H1 (cell line): ENCODE measurements around the gene MGAT4B. TPM values are rescaled to one million over a fixed set of nuclear protein-coding genes. Genes with fewer than 3 reads are reported as not detected.

ENCODE experiments used
- CTCF ChIA-PET: fragments of 300-600 bp; sonication (Branson Sonifier 250); formaldehyde crosslinking; loops from one replicate; lab custom pipeline; 2021; ENCODE audit not compliant: partially characterized antibody; lab: Charles Lee
- POLR2A ChIA-PET: fragments of 300-600 bp; sonication (Branson Sonifier 250); formaldehyde crosslinking; loops from one replicate; lab custom pipeline; 2021; ENCODE audit warnings: inconsistent platforms; ENCODE audit not compliant: partially characterized antibody; lab: Charles Lee
- DNase-seq, 2 experiments: peaks; one replicate each; pipeline versions ENCODE4 v3.0.0 to v3.0.0-alpha.2; 2010 to 2022; ENCODE audit warnings: low spot score in 2 of 2, low read depth in 1 of 2, mixed read lengths in 1 of 2
- FAIRE-seq: peaks from 2 replicates; lab custom pipeline; 2011; peaks lifted over from hg19 to GRCh38; lab: Jason Lieb, UNC
- H2AFZ ChIP-seq: 2 replicates; pipeline ENCODE4 v1.8.1; 2012; ENCODE audit warnings: low read length, inconsistent platforms
- H2AK5ac ChIP-seq: 2 replicates; pipeline ENCODE4 v1.6.1; 2013; ENCODE audit warnings: low read depth, low read length
- H2BK120ac ChIP-seq: replicated peaks from 2 replicates; pipeline ENCODE3; 2013; ENCODE audit warnings: low read depth, low read length, inconsistent platforms
- H2BK12ac ChIP-seq: 2 replicates; pipeline ENCODE4 v1.6.1; 2013; ENCODE audit warnings: low read depth, low read length
- H2BK15ac ChIP-seq: 2 replicates; pipeline ENCODE4 v1.6.1; 2013; ENCODE audit warnings: low read length
- H2BK20ac ChIP-seq: 2 replicates; pipeline ENCODE4 v1.6.1; 2013; ENCODE audit warnings: low read length
- H2BK5ac ChIP-seq: 2 replicates; pipeline ENCODE4 v1.6.1; 2013; ENCODE audit warnings: low read depth, low read length
- H3K14ac ChIP-seq: 2 replicates; pipeline ENCODE4 v1.6.1; 2013; ENCODE audit warnings: inconsistent platforms; ENCODE audit not compliant: insufficient read length
- H3K18ac ChIP-seq: 2 replicates; pipeline ENCODE4 v1.6.1; 2013; ENCODE audit warnings: low read length; ENCODE audit errors: extremely low read depth
- H3K23ac ChIP-seq: 2 replicates; pipeline ENCODE4 v1.6.1; 2013; ENCODE audit warnings: inconsistent platforms; ENCODE audit not compliant: insufficient read length
- H3K23me2 ChIP-seq: 2 replicates; pipeline ENCODE4 v1.6.1; 2013; ENCODE audit warnings: low read depth, low read length
- H3K27ac ChIP-seq: 2 replicates; pipeline ENCODE4 v1.6.1; 2011; ENCODE audit warnings: low read depth, low read length, inconsistent platforms
- H3K27me3 ChIP-seq, 4 experiments: replicated peaks in 1 of 4; 1 replicate in 1 of 4; 2 replicates in 3 of 4; pipeline versions ENCODE4 v1.6.1 to v1.8.1; 2011 to 2013; ENCODE audit warnings: low read length in 3 of 4, mild to moderate bottlenecking in 3 of 4, inconsistent platforms in 2 of 4, mixed read lengths in 2 of 4, moderate library complexity in 1 of 4; ENCODE audit not compliant: control insufficient read depth in 3 of 4, insufficient read depth in 3 of 4; ENCODE audit errors: extremely low read depth in 1 of 4
- H3K36me3 ChIP-seq, 4 experiments: 2 replicates each; pipeline versions ENCODE4 v1.6.1 to v1.8.1; 2011 to 2013; ENCODE audit warnings: mild to moderate bottlenecking in 4 of 4, low read length in 3 of 4, moderate library complexity in 2 of 4, control low read depth in 1 of 4, inconsistent platforms in 1 of 4; ENCODE audit not compliant: insufficient read depth in 4 of 4, control insufficient read depth in 2 of 4
- H3K4ac ChIP-seq: replicated peaks from 2 replicates; pipeline ENCODE3; 2013; ENCODE audit warnings: low read length, low read depth, mixed read lengths, inconsistent platforms; ENCODE audit not compliant: insufficient read length
- H3K4me1 ChIP-seq, 4 experiments: replicated peaks in 1 of 4; 1 replicate in 1 of 4; 2 replicates in 3 of 4; pipeline versions ENCODE4 v1.6.1 to v1.8.1; 2011 to 2013; ENCODE audit warnings: low read length in 3 of 4, inconsistent platforms in 2 of 4, mixed read lengths in 1 of 4; ENCODE audit not compliant: insufficient read depth in 4 of 4, control insufficient read depth in 3 of 4
- H3K4me2 ChIP-seq, 2 experiments: 2 replicates each; pipeline versions ENCODE4 v1.6.1 to v1.8.1; 2011 to 2013; ENCODE audit warnings: low read depth in 2 of 2, low read length in 2 of 2, control low read depth in 1 of 2, inconsistent platforms in 1 of 2, mild to moderate bottlenecking in 1 of 2; ENCODE audit not compliant: insufficient read depth in 1 of 2
- H3K4me3 ChIP-seq, 4 experiments: fragments of 200-600, 300-600 bp in 1 of 4; sonication (generic), shearing (Covaris generic), sonication (Bioruptor Twin) in 1 of 4; 2 replicates each; pipeline versions ENCODE4 v1.5.1 to v1.8.1; 2011 to 2016; ENCODE audit warnings: low read length in 4 of 4, low read depth in 3 of 4, control low read depth in 2 of 4, inconsistent platforms in 2 of 4, mild to moderate bottlenecking in 2 of 4, mixed read lengths in 1 of 4, moderate library complexity in 1 of 4; ENCODE audit not compliant: insufficient read depth in 2 of 4; ENCODE audit errors: extremely low read depth in 1 of 4
- H3K56ac ChIP-seq: replicated peaks from 2 replicates; pipeline ENCODE3; 2013; ENCODE audit warnings: low read depth, mild to moderate bottlenecking, mixed read lengths, low read length, inconsistent platforms; ENCODE audit not compliant: insufficient read length
- H3K79me1 ChIP-seq: 2 replicates; pipeline ENCODE4 v1.6.1; 2013; ENCODE audit warnings: low read depth, low read length, control low read depth
- H3K79me2 ChIP-seq, 2 experiments: 2 replicates each; pipeline versions ENCODE4 v1.6.1 to v1.8.1; 2012 to 2013; ENCODE audit warnings: low read length in 2 of 2, mild to moderate bottlenecking in 2 of 2, inconsistent platforms in 1 of 2; ENCODE audit not compliant: insufficient read depth in 2 of 2, control insufficient read depth in 1 of 2
- H3K9ac ChIP-seq, 4 experiments: replicated peaks in 1 of 4; 1 replicate in 1 of 4; 2 replicates in 3 of 4; pipeline versions ENCODE4 v1.6.1 to v1.8.1; 2011 to 2013; ENCODE audit warnings: low read depth in 3 of 4, low read length in 3 of 4, control low read depth in 2 of 4, mild to moderate bottlenecking in 2 of 4, moderate library complexity in 2 of 4, inconsistent platforms in 1 of 4; ENCODE audit errors: extremely low read depth in 1 of 4
- H3K9me3 ChIP-seq, 2 experiments: 2 replicates each; pipeline versions ENCODE4 v1.6.1 to v1.8.1; 2012 to 2013; ENCODE audit warnings: mild to moderate bottlenecking in 2 of 2, moderate library complexity in 2 of 2, control low read depth in 1 of 2, inconsistent platforms in 1 of 2, low read depth in 1 of 2, low read length in 1 of 2, mixed read lengths in 1 of 2; ENCODE audit not compliant: insufficient read depth in 2 of 2
- H4K20me1 ChIP-seq, 2 experiments: replicated peaks in 1 of 2; 2 replicates each; pipeline versions ENCODE3 to v1.8.1; 2011 to 2013; ENCODE audit warnings: inconsistent platforms in 2 of 2, low read length in 2 of 2, mild to moderate bottlenecking in 1 of 2; ENCODE audit not compliant: insufficient read depth in 2 of 2, control insufficient read depth in 1 of 2
- H4K5ac ChIP-seq: 2 replicates; pipeline ENCODE4 v1.6.1; 2013; ENCODE audit warnings: low read length, low read depth, mixed read lengths, inconsistent platforms; ENCODE audit not compliant: insufficient read length
- H4K8ac ChIP-seq: 2 replicates; pipeline ENCODE4 v1.8.0; 2013; ENCODE audit warnings: mild to moderate bottlenecking, moderate library complexity, low read length, inconsistent platforms; ENCODE audit not compliant: insufficient read depth; ENCODE audit errors: extremely low read depth
- H4K91ac ChIP-seq: replicated peaks from 2 replicates; pipeline ENCODE3; 2013; ENCODE audit warnings: low read length, mixed read lengths, inconsistent platforms; ENCODE audit not compliant: insufficient read length
- GABPA ChIP-seq: IDR thresholded peaks from 2 replicates; pipeline ENCODE4 v1.6.1; 2011; ENCODE audit warnings: mild to moderate bottlenecking, low read length, moderate library complexity, borderline replicate concordance; ENCODE audit not compliant: insufficient read depth
- GTF2F1 ChIP-seq: IDR thresholded peaks from 2 replicates; pipeline ENCODE4 v1.6.1; 2012; ENCODE audit warnings: low read depth, low read length, improper control_type of control experiment, borderline replicate concordance
- KDM4A ChIP-seq: IDR thresholded peaks from one replicate; pipeline ENCODE4 v1.7.1; 2012; ENCODE audit warnings: low read depth, mild to moderate bottlenecking, moderate library complexity, low read length, inconsistent platforms; ENCODE audit not compliant: severe bottlenecking
- PHF8 ChIP-seq: fragments of 200-600 bp; sonication (generic); conservative IDR thresholded peaks from 2 replicates; pipeline ENCODE4 v1.7.1; 2012; ENCODE audit warnings: low read depth, mild to moderate bottlenecking, inconsistent platforms, low read length, moderate library complexity
- POLR2AphosphoS5 ChIP-seq: IDR thresholded peaks from 2 replicates; pipeline ENCODE4 v1.6.1; 2011; ENCODE audit warnings: low read depth, low read length
- SIRT6 ChIP-seq: IDR thresholded peaks from one replicate; pipeline ENCODE4 v1.7.1; 2012; ENCODE audit warnings: low read length, inconsistent platforms
- SIX5 ChIP-seq: IDR thresholded peaks from 2 replicates; pipeline ENCODE4 v1.6.1; 2011; ENCODE audit warnings: mild to moderate bottlenecking, low read depth, low read length
- WGBS, 2 experiments: shearing (Covaris generic) in 1 of 2; methylation state at CpG; one replicate each; pipeline versions ENCODE4 v1.1.6 to v1.1.7; 2013 to 2015; ENCODE audit warnings: low lambda C conversion rate in 2 of 2, mixed read lengths in 2 of 2, inconsistent platforms in 1 of 2, low coverage in 1 of 2, missing lambda C conversion rate in 1 of 2; ENCODE audit not compliant: insufficient replicate concordance in 2 of 2, insufficient coverage in 1 of 2, insufficient read length in 1 of 2; ENCODE audit errors: extremely low coverage in 1 of 2, missing lambda C conversion rate in 1 of 2; 5-methylcytosine and 5-hydroxymethylcytosine counted together
- polyA plus RNA-seq, 7 experiments: library from polyadenylated mRNA; depleted of rRNA in 3 of 7; stranded (reverse) in 5 of 7; unstranded in 2 of 7; fragments of >200 nt in 5 of 7; fragments of 200-250 nt in 2 of 7; gene quantifications; 1 replicate in 5 of 7; 2 replicates in 1 of 7; 4 replicates in 1 of 7; pipeline versions ENCODE4 v1.2.1 to v1.2.3, GENCODE V29; 2011 to 2013; ENCODE audit warnings: missing spikeins in 2 of 7, mixed read lengths in 2 of 7
- total RNA-seq: library from RNA; stranded (reverse); fragmentation: NEBNext Ultra II Directional; extraction: Animal tissue kit (Norgen Biotek cat#: 25700); gene quantifications from 2 replicates; pipeline ENCODE4 v1.2.1, GENCODE V29; 2021

The MGAT4B gene
- total and polyA plus RNA-seq, 2 of the 8 experiments (the other 6 are each of a cell fraction or from before 2014, with no cell fraction given), result 116 to 128 TPM

DNA sequence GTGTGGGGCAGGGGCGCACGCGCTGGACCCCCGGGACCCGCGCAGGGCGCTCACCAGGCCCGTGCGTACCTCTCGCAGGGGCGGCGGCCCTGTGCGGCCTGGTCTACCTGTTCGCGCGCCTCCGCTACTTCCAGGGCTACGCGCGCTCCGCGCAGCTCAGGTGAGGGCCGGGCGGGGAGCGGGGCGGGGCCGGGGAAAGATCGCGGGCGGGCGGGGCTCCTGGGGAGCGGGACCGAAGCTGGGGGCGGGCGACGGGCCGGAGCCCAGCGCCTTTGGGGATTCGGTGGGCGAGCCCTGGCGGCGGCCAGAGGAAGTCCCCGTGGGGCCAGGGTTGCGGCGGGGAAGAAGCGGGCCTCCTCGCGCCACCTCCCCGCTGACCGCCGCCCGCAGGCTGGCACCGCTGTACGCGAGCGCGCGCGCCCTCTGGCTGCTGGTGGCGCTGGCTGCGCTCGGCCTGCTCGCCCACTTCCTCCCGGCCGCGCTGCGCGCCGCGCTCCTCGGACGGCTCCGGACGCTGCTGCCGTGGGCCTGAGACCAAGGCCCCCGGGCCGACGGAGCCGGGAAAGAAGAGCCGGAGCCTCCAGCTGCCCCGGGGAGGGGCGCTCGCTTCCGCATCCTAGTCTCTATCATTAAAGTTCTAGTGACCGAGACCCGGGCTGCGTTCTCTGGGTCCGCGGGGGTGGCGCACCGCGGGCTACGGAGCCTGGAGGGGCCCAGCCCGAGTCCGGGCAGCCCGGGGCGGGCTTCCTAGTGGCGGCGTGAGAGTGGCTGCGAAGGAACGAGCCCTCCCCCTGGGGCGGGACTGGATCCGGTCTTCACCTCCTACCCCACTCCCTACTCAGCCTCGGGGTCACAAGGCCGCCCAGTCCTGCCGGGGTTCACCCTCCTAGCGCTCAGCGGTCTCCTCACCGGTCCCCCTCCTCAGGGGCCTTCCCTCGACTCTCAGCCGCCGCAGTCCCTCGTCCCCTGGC, 10.5 kb downstream of the MGAT4B start:
- H3K27ac ChIP-seq, result no peak overlapping the region
- no peaks in the 10 kb centered on the region for H3K79me2 ChIP-seq
- no peak for TF ChIP-seq GTF2F1
- TF ChIP-seq KDM4A, result peak; percentile 76
- TF ChIP-seq GABPA, result peak; percentile 74; the same call in 1 of the 2 replicates
- TF ChIP-seq SIX5, result no peak
- TF ChIP-seq PHF8, result peak; percentile 59; the same call in 1 of the 2 replicates
- no peak for TF ChIP-seq SIRT6
- peak; percentile 50 for TF ChIP-seq POLR2AphosphoS5

More for the DNA sequence above, 10.5 kb downstream of the MGAT4B start:
- no peaks in the 10 kb centered on the region for H3K79me1 ChIP-seq
- no peak overlapping the region; the same call in 1 of the 2 replicates for H2AK5ac ChIP-seq
- POLR2A ChIA-PET, result interaction anchor here (0.7 to 16.9 kb wide), 12 partner anchors 11 to 172 kb away, joined by 3 to 207 read pairs (median 5); partner anchors contain the start of genes HNRNPH1, MGAT4B and SQSTM1
- H2BK120ac ChIP-seq, result no peak overlapping the region
- no peak overlapping the region for H2BK12ac ChIP-seq
- peak overlapping the region; percentile 57; the same call in 1 of the 2 replicates for H4K8ac ChIP-seq
- peak overlapping the region; percentile 24; the same call in 1 of the 2 replicates for H2BK5ac ChIP-seq
- CTCF ChIA-PET, result interaction anchor here (1.0 to 3.3 kb wide), 8 partner anchors 11 to 128 kb away, joined by 3 to 23 read pairs (median 4); no protein-coding TSS in a partner anchor
- H2BK15ac ChIP-seq, result 0 out of 2 replicates have a peak overlapping the region, but pooled peaks have one; percentile 16
- no peak overlapping the region for H3K23ac ChIP-seq
- no peak for FAIRE-seq
- peaks cover 0 to 2% (median 0%) of the 10 kb centered on the region in 4 experiments; a peak in 1 of 7 replicates for H3K27me3 ChIP-seq
- H4K91ac ChIP-seq, result peak overlapping the region; percentile 72
- peak in 1 of 2 experiments; percentile 85 for DNase-seq
- no peak overlapping the region for H3K4ac ChIP-seq
- H3K4me3 ChIP-seq, result peak overlapping the region; percentile 61 to 88 (median 64)
- H3K56ac ChIP-seq, result no peak overlapping the region
- no peak overlapping the region; the same call in 1 of the 2 replicates for H2AFZ ChIP-seq
- H3K9me3 ChIP-seq, result no peaks in the 10 kb centered on the region
- peak overlapping the region; percentile 60 to 91 for H3K4me2 ChIP-seq
- H2BK20ac ChIP-seq, result no peak overlapping the region
- H3K9ac ChIP-seq, result peak overlapping the region in 3 of 4 experiments; percentile 38 to 66 (median 54); a peak in 5 of 7 replicates
- 4% methylated on average over 65 of the region's 113 CpGs; no CpG with 5 or more reads in 1 of the 2 experiments for whole genome bisulfite sequencing, 2 experiments
- peaks cover 5 to 14% of the 10 kb centered on the region in 2 experiments for H4K20me1 ChIP-seq
- peak overlapping the region; percentile 78 for H3K18ac ChIP-seq
- H3K14ac ChIP-seq, result no peak overlapping the region
- peak overlapping the region; percentile 79 for H4K5ac ChIP-seq
- peaks cover 7% of the 10 kb centered on the region for H3K23me2 ChIP-seq
- peaks cover 0 to 14% (median 9%) of the 10 kb centered on the region in 4 experiments; a peak in 5 of 7 replicates for H3K4me1 ChIP-seq
- peaks cover 12 to 28% (median 27%) of the 10 kb centered on the region in 4 experiments for H3K36me3 ChIP-seq
